IPS-NIHi7 (cell line): ENCODE measurements around the gene ZC3H7B.

Source experiments
- DNase-seq: peaks from one replicate; pipeline ENCODE4 v3.0.0; 2012; ENCODE audit warnings: mixed read lengths; ENCODE audit errors: extremely low spot score

ZC3H7B gene

DNA sequence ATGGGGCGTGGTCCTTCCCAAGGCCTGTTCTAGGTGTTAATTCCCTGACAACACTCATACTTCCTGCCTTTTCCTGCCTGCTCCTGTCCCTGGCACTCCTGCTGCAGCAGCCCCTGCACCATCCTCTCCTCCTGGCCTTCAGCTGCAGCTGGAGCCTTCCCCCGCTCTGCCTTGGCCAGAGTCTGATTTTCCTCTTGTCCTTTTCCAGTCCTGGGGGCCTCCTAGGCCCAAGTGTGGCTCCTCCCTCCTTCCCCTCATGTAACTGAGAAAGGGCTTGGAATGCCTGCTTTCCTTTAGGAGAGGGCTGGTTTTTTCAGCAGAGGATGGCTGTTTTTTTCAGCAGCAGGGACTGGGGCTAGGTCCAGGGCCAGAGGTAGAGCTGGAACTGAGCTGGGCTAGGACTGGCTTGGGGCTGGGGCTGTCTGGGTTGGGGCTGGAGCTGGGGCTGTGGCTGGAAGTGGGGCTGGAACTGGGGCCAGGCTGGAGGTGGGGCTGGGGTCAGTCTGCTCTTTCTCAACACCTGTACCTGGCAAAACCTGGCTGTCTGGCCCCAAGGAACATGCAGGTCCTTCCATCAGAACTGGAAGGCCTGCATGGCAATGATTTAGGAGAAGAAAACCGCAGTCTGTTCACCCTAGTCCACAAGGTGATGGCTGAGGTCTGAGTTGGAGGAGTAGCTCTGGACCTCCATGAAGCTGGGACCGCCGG lies 23.6 kb downstream of the ZC3H7B start:
- DNase-seq, result no peak

DNA sequence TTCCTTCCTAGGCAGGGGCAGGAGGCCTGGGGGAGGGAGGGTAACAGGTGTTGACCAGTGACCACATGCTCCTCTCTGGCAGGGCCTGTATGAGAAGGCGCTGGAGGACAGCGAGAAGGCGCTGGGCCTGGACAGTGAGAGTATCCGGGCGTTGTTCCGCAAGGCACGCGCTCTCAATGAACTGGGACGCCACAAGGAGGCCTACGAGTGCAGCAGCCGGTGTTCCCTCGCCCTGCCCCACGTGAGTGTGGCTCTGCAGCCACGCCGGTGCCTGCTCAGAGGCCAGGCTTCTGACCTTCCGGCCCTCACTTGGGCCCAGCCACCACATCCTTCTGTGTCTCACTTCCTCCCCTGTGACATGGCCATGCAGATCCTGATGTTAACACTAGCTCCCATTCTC lies 25.8 kb downstream of the ZC3H7B start:
- no peak for DNase-seq

DNA sequence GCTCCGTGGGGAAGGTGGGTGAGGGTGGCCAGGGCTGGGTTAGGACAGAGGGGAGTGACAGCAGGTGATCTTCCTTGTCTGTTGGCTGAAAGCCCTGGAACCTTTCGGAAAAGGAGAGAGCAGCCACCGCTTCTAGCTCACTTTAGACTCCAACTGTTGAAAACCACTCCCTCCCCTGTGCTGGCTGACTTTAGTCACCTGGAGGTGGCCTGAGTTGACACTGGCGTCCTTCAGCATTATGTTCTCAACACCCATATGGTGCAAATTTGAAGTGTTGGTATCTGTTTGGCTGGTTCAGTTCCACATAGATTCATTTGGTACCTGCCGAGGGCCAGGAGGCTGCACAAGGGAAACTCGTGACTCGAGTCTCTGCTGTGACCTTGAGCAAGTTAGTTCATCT lies 28.8 kb downstream of the ZC3H7B start:
- DNase-seq, result no peak

DNA sequence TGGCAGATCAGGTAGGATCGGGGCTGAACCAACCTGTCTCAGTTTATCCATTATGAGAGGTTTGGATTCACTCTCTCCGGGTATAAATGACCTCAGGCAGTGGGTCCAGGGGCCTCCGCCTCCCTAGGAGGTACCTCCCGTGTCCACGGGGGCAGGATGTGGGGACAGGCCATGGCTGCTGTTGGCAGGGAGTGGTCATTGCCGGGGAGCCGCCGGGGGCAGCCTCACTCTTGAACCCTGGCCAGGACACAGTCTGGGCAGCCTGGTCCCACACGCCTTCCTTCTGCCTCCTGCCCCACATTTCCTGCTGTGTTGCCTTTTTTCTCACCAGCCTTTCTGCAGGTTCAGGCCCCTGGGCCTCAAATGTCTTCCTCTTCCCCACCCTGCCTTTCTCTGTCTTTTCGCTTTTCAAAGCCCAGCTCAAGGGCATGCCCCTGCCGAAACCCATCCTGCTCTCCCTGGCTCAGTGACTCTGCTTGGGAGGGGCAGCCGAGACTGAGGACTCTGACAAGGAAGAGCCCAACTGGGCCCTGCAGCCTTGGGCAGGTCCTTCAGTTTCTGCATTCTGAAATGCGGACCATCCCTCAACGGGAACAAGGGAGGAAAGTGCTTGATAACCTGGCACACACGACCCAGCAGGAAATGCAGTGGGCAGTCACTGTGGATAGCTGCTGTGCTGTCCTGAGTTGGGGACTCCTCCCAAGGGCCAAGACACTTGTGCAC lies 31.1 kb downstream of the ZC3H7B start:
- no peak for DNase-seq

DNA sequence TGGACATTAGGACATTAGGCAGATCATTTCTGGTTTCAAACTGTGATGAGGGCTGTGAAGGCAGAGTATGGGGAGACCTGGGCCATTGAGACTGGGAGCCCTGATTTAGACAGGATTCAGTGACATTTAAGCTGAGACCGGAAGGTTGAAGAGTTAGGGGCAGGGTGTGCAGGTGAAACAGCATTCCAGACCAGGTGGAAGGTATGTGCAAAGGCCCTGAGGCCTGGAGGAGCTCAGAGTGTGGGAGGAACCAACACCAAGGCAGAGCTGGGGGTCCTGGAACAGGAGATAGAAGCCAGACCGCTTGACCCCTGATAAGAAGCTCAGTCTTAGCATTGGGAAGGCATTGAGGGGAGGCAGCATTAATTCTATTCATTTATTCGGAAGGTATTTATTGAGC lies 32.5 kb downstream of the ZC3H7B start:
- no peak for DNase-seq

DNA sequence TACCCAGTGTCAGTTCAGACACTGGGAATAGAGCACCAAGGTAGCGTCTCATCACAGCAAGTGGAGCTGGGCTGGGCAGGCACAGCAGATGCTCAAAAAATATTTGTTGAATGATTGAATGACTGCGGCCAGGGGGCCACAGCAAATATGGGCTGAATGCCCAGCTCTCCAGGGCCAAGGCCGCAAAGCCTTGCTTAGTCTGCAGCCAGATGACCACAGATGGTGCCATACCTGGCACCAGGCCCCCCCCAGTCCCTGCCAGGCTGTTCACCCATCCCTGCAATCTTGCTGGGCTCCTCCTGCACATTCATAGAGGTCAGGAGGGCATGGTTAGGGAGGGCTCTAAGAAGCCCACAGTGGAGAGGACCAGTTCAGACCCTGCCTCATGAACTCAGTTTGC lies 32.9 kb downstream of the ZC3H7B start:
- DNase-seq, result no peak

DNA sequence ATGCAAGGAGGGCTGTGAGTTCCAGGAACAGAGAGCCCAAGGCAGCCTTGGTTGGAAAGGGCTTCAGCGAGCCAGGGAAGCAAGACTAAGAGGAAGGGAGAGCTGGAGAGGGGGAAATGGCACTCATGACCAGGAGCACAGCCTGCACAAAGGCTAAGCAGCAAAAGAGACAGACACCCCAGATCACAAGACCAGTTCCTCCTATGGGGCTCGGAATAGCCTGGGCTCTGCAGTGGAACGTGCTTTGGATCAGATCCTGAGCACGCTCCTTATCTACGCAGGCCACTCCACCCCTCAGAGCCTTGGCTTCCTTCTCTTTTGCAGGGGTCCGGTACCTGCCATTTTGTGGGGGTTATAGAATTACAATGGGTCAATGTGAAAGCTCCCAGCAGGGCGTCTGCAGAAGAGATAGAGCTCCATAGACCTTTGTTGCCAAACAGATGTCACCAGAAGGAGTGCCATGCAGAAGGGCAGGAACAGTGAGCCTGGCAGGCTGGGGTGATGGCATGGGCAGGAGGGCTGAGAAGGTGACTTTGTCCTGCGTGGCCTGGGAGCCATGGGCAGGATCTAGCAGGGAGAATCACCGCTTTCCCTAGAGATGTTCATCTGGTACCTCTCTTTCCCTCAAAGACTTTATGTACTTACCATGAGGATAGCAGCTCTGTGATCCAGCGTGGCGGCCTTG lies 33.8 kb downstream of the ZC3H7B start:
- DNase-seq, result no peak

DNA sequence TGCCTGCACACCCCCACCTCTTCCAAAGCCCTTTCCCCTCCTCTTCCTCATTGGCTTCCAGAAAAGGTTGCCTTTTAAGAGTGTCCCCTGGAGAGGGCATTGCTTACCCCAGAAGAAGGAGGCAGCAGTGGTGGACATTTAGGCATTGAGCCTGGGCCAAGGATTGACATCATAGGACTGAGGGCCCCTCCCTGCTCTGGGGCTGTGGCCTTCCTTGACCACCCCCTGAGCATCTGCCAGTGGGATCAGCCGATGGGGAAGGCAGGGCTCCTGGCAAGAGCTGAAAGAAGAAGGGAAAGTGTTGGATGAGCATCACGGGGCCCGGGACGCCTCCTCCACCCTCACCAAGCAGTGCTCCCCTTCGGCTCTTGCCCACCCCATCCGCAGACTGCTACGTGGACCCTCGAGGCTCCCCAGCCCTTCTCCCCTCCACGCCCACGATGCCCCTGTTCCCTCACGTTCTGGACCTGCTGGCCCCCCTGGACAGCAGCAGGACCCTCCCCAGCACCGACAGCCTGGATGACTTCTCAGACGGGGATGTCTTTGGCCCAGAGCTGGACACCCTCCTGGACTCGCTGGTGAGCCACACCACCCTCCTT lies 37.4 kb downstream of the ZC3H7B start:
- no peak for DNase-seq

DNA sequence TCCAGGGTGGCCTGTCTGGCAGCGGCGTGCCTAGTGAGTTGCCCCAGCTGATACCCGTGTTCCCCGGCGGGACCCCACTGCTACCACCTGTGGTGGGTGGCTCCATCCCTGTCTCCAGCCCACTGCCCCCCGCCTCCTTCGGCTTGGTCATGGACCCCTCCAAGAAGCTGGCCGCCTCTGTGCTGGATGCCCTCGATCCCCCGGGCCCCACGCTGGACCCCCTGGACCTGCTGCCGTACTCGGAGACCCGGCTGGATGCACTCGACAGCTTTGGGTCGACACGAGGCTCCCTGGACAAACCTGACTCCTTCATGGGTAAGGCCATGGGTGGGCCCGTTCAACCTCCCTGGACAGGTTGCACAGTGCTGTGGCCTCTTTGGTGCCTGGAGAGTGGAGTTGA lies 38.5 kb downstream of the ZC3H7B start:
- no peak for DNase-seq

DNA sequence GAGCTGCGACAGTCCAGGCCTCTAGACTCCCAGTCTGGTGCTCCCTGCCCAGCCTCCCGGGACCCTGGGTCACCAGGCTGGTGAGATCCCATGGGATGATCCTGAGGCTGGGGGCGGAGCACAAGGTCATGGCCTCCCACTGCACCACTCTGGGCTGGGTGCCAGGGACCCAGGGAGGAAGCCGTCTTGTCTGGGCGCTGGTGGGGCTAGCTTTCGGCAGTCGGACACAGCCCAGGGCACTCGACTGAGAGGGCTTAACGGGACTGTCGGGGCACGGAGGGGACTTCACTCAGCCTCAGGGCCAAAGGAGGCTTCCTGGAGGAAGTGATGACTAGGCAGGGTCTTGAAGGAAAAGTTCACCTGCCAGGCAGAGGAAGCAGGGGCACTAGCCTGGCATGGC lies 39.0 kb downstream of the ZC3H7B start:
- DNase-seq, result no peak

DNA sequence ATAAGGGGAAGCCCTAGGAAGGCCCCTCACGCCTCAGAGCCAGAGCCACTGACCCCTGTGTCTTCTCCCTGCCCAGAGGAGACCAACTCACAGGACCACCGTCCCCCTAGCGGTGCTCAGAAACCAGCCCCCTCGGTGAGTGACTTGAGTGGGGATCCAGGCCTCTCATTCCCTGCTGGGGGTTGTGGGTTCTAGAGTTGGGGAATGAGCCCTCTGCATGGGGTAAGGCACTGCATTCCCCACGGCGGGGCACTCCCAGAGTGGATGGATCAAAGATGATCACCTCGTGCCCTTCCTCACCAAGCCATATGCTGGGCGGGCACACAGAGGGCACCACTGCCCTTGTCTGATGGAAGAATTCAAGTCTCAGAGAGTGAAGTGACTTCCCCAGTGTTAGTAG lies 39.7 kb downstream of the ZC3H7B start:
- DNase-seq, result no peak

DNA sequence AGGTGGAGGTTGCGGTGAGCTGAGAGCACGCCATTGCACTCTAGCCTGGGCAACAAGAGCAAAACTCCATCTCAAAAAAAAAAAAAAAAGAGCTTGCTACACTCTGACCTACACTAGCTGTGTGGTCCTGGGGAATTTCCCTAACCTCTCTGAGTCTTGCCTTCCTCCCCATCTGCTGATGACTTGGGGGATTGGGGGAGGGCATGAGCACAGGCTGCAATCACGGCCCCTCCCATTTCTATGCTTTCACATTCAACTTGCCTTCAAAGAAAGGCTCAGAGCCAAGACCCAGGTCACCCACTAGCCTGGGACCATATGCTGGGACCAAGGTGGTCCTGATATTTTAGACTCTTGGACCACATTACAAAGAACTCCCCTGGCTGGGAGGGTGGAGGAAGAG lies 40.7 kb downstream of the ZC3H7B start:
- no peak for DNase-seq

DNA sequence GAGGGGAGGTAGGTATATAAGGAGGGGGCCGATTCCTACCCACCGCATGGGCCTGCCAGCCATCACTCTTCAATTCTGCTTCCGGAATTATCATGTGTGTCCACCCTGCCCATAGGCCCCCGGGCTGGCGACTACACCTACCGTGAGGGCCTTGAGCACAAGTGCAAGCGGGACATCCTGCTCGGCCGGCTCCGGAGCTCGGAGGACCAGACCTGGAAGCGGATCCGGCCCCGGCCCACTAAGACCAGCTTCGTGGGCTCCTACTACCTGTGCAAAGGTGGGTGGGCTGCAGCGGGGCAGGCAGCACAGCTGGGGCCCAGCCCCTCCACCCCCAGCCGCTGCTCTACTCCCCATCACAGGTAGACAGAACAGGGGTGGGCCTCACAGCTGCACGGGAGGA lies 42.0 kb downstream of the ZC3H7B start:
- no peak for DNase-seq

DNA sequence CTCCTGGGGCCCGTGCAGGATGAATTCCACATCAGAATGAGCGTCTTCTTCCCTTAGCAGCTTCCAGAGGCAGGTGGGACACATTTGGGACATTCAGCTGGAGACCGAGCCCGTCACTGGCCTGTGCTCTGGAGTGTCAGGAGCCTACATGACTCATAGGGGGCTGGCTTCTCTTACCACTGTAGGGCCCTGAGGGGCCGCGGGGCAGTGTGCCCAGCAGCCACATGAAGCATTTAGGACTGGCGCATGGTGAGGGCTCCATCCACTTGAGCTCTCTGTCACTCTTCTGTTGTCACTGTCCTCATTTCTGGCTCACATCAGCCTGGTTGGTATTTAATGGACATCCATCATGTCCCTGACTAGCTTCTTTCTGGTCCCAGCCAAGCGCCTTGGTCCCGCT lies 42.4 kb downstream of the ZC3H7B start:
- DNase-seq, result no peak

DNA sequence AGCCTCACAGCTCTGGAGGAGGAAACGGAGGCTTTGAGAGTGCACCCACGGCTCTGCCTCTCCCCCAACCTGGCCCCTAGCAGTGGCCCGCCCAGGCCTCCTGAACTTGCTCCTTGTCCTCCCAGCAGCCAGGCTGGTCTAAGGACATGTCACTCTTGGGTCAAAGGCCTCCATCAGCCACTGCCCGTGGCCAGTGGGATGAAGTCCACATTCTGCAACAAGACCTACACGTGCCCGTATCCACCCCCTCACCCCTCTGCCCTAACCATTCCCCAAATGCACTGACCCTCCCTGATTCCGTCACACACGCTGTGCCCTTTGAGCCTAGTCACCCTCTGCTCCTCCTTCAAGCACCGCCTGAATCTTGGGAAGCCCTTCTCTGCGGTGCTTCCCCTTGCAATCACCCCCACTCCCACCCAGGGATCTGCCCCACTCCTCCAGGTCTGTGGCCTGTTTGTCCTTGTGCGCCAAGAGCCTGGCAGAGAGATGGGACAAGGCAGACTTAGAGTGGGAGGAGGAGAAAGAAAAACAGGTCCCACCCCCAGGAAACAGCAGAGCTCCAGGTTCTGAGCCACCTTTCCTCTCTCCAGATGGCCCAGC lies 43.0 kb downstream of the ZC3H7B start:
- no peak for DNase-seq

DNA sequence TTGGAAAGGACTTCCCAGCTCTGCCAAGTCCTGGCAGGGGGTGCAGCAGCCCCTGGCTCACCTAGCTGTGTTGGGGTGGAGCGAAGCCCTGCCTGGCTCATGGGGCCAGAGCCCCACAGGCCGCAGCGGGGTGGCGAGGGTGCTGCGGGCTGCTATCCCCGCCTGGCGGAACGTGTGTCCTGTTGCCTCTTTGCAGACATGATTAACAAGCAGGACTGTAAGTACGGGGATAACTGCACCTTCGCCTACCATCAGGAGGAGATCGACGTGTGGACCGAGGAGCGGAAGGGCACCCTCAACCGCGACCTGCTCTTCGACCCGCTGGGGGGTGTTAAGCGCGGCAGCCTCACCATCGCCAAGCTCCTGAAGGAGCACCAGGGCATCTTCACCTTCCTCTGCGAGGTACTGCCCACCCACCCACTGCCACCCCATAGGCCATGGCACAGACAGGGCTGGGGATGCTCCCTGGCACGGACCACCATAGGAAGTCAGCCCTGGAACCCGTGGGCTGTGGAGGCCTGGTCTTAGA lies 44.5 kb downstream of the ZC3H7B start:
- no peak for DNase-seq

DNA sequence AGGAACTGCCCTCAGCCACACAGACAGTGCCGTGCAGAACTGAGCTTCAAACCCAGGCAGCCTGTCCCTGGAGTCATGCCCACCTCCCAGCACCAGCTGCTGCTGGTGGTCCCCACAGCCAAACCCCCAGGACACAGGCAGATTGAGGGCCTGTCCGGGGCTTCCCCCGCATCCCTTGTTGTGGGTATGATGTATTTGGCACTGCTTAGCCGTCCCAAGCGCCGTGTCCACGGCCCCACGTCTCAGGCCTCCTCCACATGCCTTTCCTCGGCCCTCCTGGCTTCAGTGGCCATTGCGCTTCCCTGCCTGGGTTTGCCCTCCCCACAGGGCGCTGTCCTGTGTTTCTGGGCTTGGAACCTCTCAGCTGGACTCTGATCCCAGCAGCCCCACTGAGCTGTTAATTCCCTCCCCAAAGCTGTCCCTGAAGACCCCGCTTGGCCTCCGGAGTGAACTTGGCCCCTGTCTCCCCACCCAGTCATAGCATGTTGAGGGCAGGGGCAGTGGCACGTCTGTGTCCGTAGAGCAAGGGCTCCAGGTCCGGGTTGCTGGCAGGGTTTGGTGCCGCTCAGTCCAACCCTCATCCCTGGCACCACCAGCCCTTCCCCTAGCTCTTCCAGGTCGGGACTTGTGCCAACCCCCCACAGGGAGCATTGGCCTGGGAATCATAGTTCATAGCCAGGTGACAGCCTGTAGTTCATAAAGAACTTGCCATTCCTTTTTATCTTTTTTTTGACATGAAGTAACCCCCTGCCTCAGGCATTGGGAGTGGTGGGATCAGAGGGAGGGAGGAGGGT lies 45.9 kb downstream of the ZC3H7B start:
- DNase-seq, result no peak

DNA sequence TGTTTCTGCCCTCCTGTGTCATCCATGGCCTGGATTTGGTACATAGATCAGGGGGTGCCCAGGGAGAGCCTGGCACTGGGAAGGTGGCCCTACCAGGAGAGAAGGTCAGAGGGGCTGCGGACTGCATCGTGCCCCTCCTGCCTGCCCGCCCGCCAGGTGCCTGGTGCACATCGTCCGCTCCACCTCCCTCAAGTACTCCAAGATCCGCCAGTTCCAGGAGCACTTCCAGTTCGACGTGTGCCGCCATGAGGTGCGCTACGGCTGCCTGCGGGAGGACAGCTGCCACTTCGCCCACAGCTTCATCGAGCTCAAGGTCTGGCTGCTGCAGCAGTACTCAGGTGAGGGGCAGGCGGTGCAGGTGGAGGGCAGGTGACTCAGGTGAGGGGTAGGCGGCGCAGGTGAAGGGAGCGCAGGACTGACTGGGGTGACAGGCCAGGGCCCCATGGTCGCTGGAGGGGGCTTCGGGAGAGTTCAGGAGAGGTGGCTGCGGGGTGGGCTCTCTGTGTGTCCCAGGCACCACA lies 47.7 kb downstream of the ZC3H7B start:
- DNase-seq, result no peak

DNA sequence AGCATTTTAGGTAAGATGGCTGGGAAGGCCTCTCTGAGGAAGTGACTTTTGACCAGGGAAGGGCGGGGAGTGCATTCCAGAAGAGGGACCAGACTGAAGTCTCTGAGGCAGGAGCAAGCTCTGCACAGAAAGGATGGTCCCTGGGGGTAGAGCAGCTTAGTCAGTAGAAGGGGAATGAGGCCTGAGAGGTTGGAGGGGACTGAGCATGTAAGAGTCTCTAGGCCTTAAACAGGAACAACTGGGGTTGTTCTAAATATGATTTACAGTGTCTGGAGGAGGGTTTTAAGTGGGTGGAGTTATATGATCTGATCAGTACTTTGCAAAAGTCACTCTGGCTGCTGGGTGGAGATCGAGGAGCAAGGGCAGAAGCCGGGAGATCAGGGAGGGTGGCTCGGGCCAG lies 48.8 kb downstream of the ZC3H7B start:
- no peak for DNase-seq

DNA sequence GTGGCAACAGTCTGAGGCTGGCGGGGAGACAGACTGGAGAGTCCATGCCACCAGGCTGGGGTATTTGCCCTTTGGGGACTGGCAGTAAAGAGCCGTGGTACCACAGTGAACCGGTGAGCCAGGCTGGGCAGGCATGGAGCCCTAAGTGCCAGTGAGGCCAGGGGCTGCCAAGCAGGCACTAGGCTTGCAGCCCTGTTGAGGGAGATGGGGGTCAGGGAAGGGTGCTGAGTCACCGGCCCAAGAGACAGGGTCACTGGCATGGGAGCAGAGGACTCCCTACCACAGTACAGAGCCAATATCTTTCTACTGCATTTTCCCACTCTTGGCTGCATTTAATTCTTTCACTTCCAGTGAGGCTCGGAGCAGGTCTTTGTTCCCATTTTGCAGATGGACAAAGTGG lies 49.7 kb downstream of the ZC3H7B start:
- DNase-seq, result no peak

DNA sequence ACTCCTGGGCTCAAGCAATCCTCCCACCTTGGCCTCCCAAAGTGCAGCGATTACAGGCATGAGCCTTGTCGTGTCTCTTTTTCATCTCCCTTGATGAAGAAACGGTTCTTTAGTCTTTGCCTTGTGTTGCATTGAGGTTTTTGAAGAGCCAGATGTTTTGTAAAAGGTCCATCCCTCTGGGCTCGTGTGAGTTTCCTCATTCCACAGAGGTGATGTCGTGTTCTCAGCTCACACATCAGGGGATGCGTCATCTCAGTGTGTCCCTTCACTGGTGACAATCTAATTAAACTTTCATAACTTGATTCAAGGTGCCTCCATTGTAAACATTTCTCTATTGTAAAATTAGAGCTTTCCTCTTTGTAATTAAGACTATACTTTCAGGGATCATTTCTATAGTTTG lies 50.7 kb downstream of the ZC3H7B start:
- DNase-seq, result no peak
